ENCODE data around the gene MYO7B.

MYO7B gene

DNA sequence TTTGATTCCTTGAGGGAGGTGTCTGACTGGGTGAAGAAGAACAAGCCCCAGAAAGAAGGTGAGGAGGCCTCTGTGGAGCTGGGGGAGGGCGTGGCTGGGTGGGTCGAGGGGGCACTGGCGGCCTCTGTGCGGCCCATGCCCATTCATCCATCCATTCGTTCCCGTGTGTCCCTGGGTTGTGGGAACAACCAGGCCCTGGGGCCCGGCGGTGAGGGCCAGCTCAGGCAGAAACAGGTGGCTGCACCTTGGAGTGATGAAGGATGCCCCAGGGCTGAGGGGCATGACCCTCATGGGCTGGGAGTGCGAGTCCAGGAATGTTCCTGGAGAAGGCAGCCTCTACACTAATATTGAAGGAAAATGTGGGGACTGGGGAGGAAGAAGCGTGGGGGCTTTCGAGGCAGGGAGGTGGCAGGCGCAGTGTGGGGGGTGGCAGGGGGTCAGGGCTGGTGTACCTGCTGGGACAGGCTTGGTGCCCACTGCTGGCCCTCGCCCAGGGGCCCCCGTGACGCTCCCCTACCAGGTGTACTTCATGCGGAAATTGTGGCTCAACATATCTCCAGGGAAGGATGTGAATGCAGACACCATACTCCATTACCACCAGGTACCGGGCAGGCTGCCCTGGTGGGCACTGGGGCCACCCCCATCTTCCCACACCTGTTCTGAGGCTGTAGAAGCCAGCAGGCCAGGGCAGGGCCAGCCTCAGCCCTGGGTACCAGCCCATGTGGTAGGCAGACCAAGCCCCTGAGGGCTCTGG is 99.3 kb downstream of the MYO7B start:
- no peak overlapping the region for H3K4me3 ChIP-seq (ENCODE audit: low read depth, low read length)
- TF ChIP-seq, protein P1, sequence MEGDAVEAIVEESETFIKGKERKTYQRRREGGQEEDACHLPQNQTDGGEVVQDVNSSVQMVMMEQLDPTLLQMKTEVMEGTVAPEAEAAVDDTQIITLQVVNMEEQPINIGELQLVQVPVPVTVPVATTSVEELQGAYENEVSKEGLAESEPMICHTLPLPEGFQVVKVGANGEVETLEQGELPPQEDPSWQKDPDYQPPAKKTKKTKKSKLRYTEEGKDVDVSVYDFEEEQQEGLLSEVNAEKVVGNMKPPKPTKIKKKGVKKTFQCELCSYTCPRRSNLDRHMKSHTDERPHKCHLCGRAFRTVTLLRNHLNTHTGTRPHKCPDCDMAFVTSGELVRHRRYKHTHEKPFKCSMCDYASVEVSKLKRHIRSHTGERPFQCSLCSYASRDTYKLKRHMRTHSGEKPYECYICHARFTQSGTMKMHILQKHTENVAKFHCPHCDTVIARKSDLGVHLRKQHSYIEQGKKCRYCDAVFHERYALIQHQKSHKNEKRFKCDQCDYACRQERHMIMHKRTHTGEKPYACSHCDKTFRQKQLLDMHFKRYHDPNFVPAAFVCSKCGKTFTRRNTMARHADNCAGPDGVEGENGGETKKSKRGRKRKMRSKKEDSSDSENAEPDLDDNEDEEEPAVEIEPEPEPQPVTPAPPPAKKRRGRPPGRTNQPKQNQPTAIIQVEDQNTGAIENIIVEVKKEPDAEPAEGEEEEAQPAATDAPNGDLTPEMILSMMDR (IDR thresholded peaks at IDR 0.05; ENCODE audit: low read depth, low read length) = no peak

DNA sequence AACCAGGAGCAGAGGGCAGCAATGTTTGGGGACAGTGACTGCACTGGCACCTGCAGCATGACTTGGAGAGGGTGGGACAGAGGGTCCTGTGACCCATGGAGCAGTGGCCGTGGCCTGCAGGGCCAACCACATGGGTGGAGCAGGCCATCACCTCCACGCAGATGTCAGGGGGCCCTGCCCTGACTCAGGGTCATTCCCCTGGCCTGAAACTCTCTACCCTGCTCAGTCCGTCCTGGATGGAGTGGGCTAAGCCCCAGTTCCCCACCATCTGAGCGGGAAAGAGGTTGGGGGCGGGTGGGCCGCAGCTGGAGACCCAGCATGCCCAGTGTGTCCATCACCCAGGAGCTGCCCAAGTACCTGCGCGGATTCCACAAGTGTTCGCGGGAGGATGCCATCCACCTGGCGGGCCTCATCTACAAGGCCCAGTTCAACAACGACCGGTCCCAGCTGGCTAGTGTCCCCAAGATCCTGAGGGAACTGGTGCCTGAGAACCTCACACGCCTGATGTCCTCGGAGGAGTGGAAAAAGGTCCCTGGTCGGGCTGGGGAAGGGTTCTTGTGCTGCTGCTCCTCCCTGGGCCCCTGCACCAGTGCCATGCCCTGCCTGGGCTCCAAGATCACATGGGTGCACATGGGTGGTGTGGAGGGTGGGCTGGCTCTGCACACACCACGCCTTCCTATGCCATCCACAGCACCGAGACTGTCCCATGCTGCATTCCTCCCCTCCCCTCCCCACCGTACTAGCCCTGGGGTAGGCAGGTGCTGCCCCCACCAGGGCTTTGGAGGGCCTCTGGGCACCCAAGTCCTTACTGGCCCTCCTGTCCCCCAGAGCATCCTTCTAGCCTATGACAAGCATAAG is 100.1 kb downstream of the MYO7B start:
- TF ChIP-seq, protein P1 (IDR thresholded peaks at IDR 0.05; ENCODE audit: low read depth, low read length) = no peak
- no peak overlapping the region for H3K4me3 ChIP-seq (ENCODE audit: low read depth, low read length)

DNA sequence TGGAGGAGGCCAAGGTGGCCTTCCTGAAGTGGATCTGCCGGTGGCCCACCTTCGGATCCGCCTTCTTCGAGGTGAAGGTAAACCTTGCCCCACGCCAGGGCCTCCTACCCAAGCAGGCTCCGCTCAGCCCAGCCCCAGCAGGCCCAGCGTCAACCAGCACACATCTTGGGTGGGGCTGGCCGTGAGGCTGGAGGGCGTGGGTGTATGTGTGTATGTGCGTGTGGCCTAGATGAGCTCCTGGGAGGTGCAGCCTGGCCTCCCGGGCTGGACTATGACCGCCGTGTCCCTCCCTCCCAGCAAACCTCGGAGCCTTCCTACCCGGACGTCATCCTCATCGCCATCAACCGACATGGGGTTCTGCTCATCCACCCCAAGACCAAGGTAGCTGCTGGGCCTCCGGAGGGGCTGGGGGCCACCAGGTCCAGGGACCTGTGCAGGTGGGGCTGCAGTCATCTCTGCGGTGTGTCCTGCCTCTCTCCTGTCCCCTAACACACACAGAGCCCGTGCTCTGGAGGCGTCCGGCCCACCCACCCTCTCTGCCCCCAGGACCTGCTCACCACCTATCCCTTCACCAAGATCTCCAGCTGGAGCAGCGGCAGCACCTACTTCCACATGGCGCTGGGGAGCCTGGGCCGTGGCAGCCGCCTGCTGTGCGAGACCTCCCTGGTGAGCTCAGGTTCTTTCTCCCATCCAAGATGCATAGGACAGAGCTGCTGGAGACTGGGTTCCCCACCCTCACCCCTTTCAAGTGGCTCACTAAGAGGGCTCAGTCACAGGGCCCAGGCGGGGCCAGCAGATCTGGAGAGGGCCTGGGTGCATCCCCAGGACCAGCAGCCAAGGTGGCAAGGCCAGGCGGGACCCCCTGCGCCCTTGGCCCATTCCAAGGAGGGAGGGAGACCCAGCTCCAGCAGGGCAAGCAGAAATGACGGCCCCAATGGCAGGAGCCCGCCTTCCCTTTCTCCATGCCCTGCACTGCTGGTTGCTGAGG is 101.1 kb downstream of the MYO7B start:
- TF ChIP-seq, protein P1 (IDR thresholded peaks at IDR 0.05; ENCODE audit: low read depth, low read length) = no peak
- no peak overlapping the region for H3K4me3 ChIP-seq (ENCODE audit: low read depth, low read length)

DNA sequence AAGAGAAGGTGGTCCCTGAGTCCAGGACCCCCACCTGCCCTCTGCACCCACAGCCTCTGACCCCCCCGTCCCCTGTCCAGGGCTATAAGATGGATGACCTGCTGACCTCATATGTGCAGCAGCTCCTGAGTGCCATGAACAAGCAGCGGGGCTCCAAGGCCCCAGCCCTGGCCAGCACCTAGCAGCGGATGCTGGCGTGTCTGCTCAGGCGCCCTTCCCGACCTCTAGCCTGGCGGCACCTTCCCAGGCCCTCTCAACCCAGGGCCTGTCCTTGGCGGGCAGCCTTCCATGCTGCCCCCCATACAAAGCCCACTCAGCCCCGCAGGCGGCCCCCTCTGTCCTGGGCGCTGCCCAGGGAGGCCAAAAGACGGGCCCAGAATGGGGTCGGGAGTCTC is 101.8 kb downstream of the MYO7B start:
- TF ChIP-seq, protein P1 (IDR thresholded peaks at IDR 0.05; ENCODE audit: low read depth, low read length) = no peak
- no peak overlapping the region for H3K4me3 ChIP-seq (ENCODE audit: low read depth, low read length)

DNA sequence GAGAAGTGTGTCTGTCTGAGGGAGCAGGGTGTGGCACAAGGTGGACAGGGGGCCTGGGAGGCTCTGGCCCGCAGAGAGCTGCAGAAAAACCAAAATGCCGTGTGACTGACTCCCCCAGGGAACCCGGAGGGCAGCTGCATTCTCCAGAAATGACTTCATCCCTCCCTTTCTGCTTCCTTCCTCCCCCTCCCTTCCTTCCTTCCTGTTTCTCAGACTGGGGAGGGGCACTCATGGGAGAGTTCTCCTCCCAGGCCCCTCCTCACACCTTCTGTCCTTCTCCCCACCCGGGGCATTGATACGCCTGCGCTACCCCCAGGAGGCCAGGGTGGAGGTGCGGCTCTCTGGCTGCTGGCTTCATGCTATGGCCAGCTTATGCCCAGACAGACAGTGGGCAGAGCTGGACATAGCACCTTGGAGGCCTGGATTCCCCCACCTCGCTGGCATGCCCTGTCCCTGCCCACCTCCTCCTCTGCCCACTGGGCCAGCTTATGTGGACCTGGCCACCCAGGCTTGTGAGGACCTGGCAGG is 102.3 kb downstream of the MYO7B start:
- no peak overlapping the region for H3K4me3 ChIP-seq (ENCODE audit: low read depth, low read length)
- TF ChIP-seq, protein P1 (IDR thresholded peaks at IDR 0.05; ENCODE audit: low read depth, low read length) = no peak

DNA sequence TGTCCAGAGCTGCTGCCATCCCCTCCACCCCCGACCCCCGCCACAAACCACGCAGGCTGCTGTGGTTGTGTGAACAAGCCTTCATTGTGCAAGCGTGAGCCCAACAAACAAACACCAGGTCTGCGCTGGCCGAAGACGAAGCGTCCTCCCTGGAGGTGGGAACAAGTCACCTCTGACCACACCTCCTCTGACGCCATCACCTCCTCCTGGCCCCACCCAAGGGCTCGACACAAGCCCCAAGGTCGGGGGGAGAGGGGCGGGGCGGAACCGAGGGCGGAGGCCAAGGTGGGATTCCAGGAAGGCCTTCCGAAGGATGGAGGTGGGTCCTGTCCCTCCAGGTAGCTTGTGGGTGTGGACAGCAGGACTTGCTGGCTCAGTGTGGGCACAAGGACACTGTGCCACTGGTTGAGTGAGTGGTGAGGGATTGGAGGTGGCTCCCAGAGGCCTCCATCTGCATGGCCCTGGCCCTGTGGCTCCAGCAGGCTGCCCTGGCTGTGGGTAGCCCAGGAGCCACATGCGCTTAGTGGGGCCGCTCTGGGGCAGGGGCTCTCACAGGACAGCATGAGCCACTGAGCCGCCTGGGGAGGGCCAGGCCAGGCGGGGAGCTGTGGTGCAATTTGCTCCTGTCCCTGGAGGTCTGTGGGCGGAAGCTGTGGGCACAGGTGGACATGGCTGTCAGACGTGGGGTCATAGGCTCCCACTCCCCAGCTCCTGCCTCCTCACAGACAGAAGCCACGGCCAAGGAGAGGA is 103.1 kb downstream of the MYO7B start:
- H3K4me3 ChIP-seq (ENCODE audit: low read depth, low read length) = no peak overlapping the region
- TF ChIP-seq, protein P1 (IDR thresholded peaks at IDR 0.05; ENCODE audit: low read depth, low read length) = no peak

Data from WI38 (cell line).